Lung (tissue), 12 donors: ENCODE results near the gene ZNF580. TPM values are rescaled to one million over a fixed set of nuclear protein-coding genes. Genes with fewer than 3 reads are reported as not detected.

Experiments
- ATAC-seq: fragments of 200-7000 bp; cut with Tn5 transposase; one replicate; pipeline ENCODE4 v1.9.1; 2020; ENCODE audit warnings: moderate number of reproducible peaks; ENCODE audit not compliant: insufficient read depth, low FRiP score
- DNase-seq, 3 donors: peaks; one replicate each; pipeline ENCODE4 v3.0.0-alpha.2; 2013 to 2017
- H3K27ac ChIP-seq, 2 donors: one replicate each; pipeline ENCODE4 v1.5.1; 2013; ENCODE audit warnings: mild to moderate bottlenecking in 2 of 2, moderate library complexity in 2 of 2, control low read depth in 1 of 2, inconsistent platforms in 1 of 2, low read depth in 1 of 2, low read length in 1 of 2
- H3K27me3 ChIP-seq, 3 donors: one replicate each; pipeline ENCODE4 v1.5.1; 2013; ENCODE audit warnings: low read length in 2 of 3; ENCODE audit not compliant: control insufficient read depth in 3 of 3, insufficient read depth in 3 of 3
- H3K36me3 ChIP-seq, 4 donors: one replicate each; pipeline ENCODE4 v1.5.1; 2013; ENCODE audit warnings: low read length in 4 of 4, mild to moderate bottlenecking in 1 of 4, moderate library complexity in 1 of 4; ENCODE audit not compliant: control insufficient read depth in 4 of 4, insufficient read depth in 4 of 4
- H3K4me1 ChIP-seq, 5 donors: one replicate each; pipeline ENCODE4 v1.5.1; 2013; ENCODE audit warnings: low read length in 5 of 5, mild to moderate bottlenecking in 2 of 5, moderate library complexity in 1 of 5; ENCODE audit not compliant: control insufficient read depth in 5 of 5, insufficient read depth in 5 of 5
- H3K4me3 ChIP-seq: one replicate; pipeline ENCODE4 v1.5.1; 2013; ENCODE audit warnings: mild to moderate bottlenecking, control low read depth, moderate library complexity
- H3K9ac ChIP-seq, 2 donors: one replicate each; pipeline ENCODE4 v1.5.1; 2013; ENCODE audit warnings: low read length in 2 of 2, control low read depth in 1 of 2; ENCODE audit not compliant: insufficient read depth in 1 of 2
- H3K9me3 ChIP-seq, 4 donors: one replicate each; pipeline ENCODE4 v1.5.1; 2013; ENCODE audit warnings: low read length in 3 of 4, mild to moderate bottlenecking in 1 of 4, moderate library complexity in 1 of 4; ENCODE audit not compliant: control insufficient read depth in 4 of 4, insufficient read depth in 3 of 4
- CTCF ChIP-seq: IDR thresholded peaks from 2 replicates; pipeline ENCODE4 v1.5.1; 2012; ENCODE audit warnings: mild to moderate bottlenecking; ENCODE audit errors: control extremely low read depth, extremely low read depth
- WGBS, 2 donors: extraction: QIAGEN DNeasy Blood & Tissue Kit; methylation state at CpG; one replicate each; pipeline ENCODE4 v1.1.7; 2013; 5-methylcytosine and 5-hydroxymethylcytosine counted together
- polyA plus RNA-seq, 2 donors: library from polyadenylated mRNA; stranded (reverse); fragments of 200-250 nt; gene quantifications; one replicate each; pipeline ENCODE4 v1.2.1, GENCODE V29; 2013
- total RNA-seq, 2 donors: library from RNA; depleted of rRNA in 1 of 2; stranded (reverse); fragments of >200 nt in 1 of 2; gene quantifications; one replicate each; pipeline ENCODE4 v1.2.1, GENCODE V29; 2014 to 2021
- donor health status: control.
- donor health status: control.
- donor health status: Bipolar disorder and iron deficiency.
- donor health status: healthy.
- donor health status: DM: yes; HTN: yes; CAD: no.

Gene ZNF580
- total and polyA plus RNA-seq, 4 donors, result 11.1 to 41.3 (median 30.8) TPM

DNA sequence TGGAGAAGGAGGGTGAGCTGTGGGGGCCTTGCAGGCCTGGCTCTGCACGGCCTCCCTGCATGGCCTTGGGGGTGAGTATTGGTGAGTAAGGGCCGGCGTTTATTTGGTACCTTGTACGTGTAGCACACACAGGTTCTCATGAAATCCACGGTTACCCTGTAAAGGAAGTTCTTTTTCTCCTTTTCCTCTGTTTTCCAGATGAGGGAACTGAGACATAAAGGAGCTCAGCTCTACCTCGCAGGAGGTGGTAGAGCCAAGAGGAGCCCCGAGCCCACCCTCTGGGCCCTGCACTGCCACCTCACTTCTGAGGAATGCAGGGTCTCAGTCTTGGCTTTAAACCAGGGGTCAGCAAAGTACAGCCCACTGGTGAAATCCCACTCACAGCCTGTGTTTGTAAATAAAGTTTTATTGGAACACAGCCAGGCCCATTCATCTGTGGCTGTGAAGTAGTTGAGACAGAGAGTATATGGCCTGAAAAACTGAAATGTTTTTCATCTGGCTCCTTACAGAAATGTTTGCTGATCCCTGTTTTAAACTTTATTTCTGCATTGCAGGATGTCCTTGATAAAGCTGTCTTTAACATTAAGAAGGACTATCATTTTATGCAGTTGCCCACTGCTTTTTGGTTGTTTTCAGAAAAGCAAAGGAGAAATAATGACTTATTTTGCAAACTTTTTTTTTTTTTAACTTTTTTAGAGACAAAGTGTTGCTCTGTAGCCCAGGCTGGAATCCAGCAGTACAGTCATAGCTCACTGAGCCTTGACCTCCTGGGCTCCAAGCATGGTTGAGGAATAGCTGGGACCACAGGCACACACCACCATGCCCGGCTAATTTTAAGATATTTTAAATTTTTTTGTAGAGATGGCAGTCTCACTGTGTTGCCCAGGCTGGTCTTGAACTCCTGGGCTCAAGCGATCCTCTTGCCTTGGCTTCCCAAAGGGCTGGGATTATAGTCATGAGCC lies 40.6 kb downstream of the ZNF580 start:
- Histone ChIP-seq H3K27ac (peak overlapping the region in 1 of 2 donors; percentile 4), H3K27me3 (no peaks in the 10 kb centered on the region), H3K36me3 (peaks cover 0 to 51% (median 38%) of the 10 kb centered on the region in 4 donors), H3K4me1 (peaks cover 0 to 16% (median 9%) of the 10 kb centered on the region in 5 donors), H3K9me3 (no peaks in the 10 kb centered on the region), H3K9ac (no peak overlapping the region), H3K4me3 (no peak overlapping the region)
- no peak for ATAC-seq
- no peak for TF ChIP-seq CTCF
- 85 to 88% methylated on average over 9 of the region's 9 CpGs for WGBS, 2 donors
- no peak for DNase-seq

DNA sequence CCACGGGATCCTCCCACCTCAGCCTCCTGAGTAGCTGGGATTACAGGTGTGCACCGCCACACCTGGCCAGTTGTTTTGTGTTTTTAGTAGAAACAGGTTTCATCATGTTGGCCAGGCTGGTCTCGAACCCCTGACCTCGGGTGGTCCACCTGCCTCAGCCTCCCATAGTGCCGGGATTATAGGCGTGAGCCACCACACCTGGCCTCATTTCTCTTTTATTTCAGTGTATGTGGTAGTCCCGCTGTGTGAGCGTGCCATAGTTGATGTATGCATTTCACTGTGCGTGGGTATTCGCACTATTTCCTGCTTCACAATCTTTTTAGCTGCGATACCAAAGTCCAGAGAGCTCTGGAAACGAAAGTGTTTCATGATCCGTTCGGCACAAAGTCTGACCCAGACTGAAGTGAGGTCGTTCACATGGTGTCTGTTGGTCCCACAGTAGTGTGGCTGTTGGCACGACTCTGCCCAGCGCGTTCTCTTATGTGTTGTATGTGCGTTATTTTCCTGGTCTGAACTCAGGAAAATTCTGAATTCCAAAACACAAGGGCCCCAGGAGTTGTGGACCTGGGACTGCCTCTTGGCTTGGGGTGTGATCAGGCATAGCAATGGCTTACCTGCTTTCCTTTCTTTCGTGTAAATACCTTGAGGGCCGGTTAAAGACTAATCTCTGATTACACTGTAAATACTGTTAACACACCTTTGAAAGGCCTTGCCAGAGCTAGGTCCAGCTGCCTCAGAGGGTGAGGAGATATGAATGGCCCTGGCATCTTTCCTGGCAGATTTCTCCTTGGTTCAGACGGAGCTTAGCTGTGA lies 42.9 kb downstream of the ZNF580 start:
- no peak for TF ChIP-seq CTCF
- Histone ChIP-seq H3K9ac (peak overlapping the region; percentile 3 to 8), H3K27ac (peak overlapping the region in 1 of 2 donors; percentile 51), H3K4me3 (no peak overlapping the region), H3K36me3 (peaks cover 0 to 65% (median 37%) of the 10 kb centered on the region in 4 donors), H3K9me3 (no peaks in the 10 kb centered on the region), H3K4me1 (peaks cover 0 to 8% (median 0%) of the 10 kb centered on the region in 5 donors), H3K27me3 (no peaks in the 10 kb centered on the region)
- DNase-seq (peak; percentile 33 to 75 (median 37)), ATAC-seq (peak; percentile 20)
- 72 to 93% methylated on average over 22 of the region's 22 CpGs for WGBS, 2 donors

- TF ChIP-seq CTCF, result no peak
- no peak overlapping the region for H3K9ac ChIP-seq
- DNase-seq, result no peak
- H3K4me1 ChIP-seq, result peaks cover 0 to 8% (median 0%) of the 10 kb centered on the region in 5 donors
- peaks cover 3 to 66% (median 32%) of the 10 kb centered on the region in 4 donors for H3K36me3 ChIP-seq
- H3K4me3 ChIP-seq, result no peak overlapping the region
- no peaks in the 10 kb centered on the region for H3K9me3 ChIP-seq
- no peak for ATAC-seq
- WGBS, 2 donors, result 97% methylated on average over 60 of the region's 60 CpGs
- no peaks in the 10 kb centered on the region for H3K27me3 ChIP-seq
- no peak overlapping the region for H3K27ac ChIP-seq
Measured at GRCh38 chr19:55684946-55685681, 44.3 kb downstream of the ZNF580 start.
